LNCAP (cell line): Measurements from ENCODE around the gene GPR21.

Source experiments
- CTCF ChIP-seq: fragments of 450-650 bp; IDR thresholded peaks from 2 replicates; pipeline ENCODE4 v1.5.1; 2017; ENCODE audit warnings: mild to moderate bottlenecking

The GPR21 gene

GRCh38 chr9:123080444-123080843 is 47.0 kb downstream of the GPR21 start:
- TF ChIP-seq CTCF = no peak

GRCh38 chr9:123081824-123082223 is 48.4 kb downstream of the GPR21 start:
- peak; percentile 77 for TF ChIP-seq CTCF

GRCh38 chr9:123083680-123084079 is 50.2 kb downstream of the GPR21 start:
- TF ChIP-seq CTCF = no peak

GRCh38 chr9:123084256-123084655 is 50.8 kb downstream of the GPR21 start:
- no peak for TF ChIP-seq CTCF
